WTC11 (cell line): ENCODE results near the gene MYL4. TPM values are rescaled to one million over a fixed set of nuclear protein-coding genes. Genes with fewer than 3 reads are reported as not detected.

ENCODE experiments used
- ATAC-seq: fragments of 200-7000 bp; cut with Tn5 transposase; 2 replicates; pipeline ENCODE4 v1.10.0; 2021; ENCODE audit warnings: mild to moderate bottlenecking, moderate library complexity
- CTCF ChIA-PET: fragments of 300-600 bp; sonication (Branson Sonifier 250); formaldehyde crosslinking; loops from one replicate; lab custom pipeline; 2021; ENCODE audit warnings: antibody characterized with exemption; lab: Charles Lee
- POLR2A ChIA-PET: fragments of 350-600 bp; sonication (Branson Sonifier 250); formaldehyde crosslinking; loops from one replicate; lab custom pipeline; 2021; ENCODE audit warnings: antibody characterized with exemption; lab: Charles Lee
- DNase-seq: peaks from one replicate; pipeline ENCODE4 v3.0.0; 2021; ENCODE audit warnings: low spot score
- H3K27ac Mint-ChIP-seq: 2 replicates; pipeline ENCODE4 v1.8.0; 2021; ENCODE audit warnings: mixed read lengths
- H3K27me3 Mint-ChIP-seq: 2 replicates; pipeline ENCODE4 v1.8.0; 2021; ENCODE audit warnings: low read depth, mild to moderate bottlenecking, moderate library complexity, mixed read lengths
- H3K36me3 Mint-ChIP-seq: 2 replicates; pipeline ENCODE4 v1.8.0; 2021; ENCODE audit warnings: mixed read lengths
- H3K4me1 Mint-ChIP-seq: 2 replicates; pipeline ENCODE4 v1.8.0; 2022; ENCODE audit warnings: mixed read lengths
- H3K4me3 Mint-ChIP-seq: 2 replicates; pipeline ENCODE4 v1.8.0; 2021; ENCODE audit warnings: mild to moderate bottlenecking, moderate library complexity, mixed read lengths
- H3K9me3 Mint-ChIP-seq: 2 replicates; pipeline ENCODE4 v1.8.0; 2021; ENCODE audit warnings: mixed read lengths
- AFF4 ChIP-seq: sonication (generic); formaldehyde crosslinking; IDR thresholded peaks from 2 replicates; pipeline ENCODE4 v1.8.1; 2023; ENCODE audit warnings: mild to moderate bottlenecking, missing genetic modification reagents, borderline replicate concordance
- ARID4B ChIP-seq: sonication (generic); formaldehyde crosslinking; IDR thresholded peaks from 2 replicates; pipeline ENCODE4 v1.8.0; 2023; ENCODE audit warnings: missing genetic modification reagents, mild to moderate bottlenecking, borderline replicate concordance
- ATF1 ChIP-seq: sonication (generic); formaldehyde crosslinking; IDR thresholded peaks from 2 replicates; pipeline ENCODE4 v1.8.1; 2023; ENCODE audit warnings: mild to moderate bottlenecking, moderate library complexity, missing genetic modification reagents
- CDX4 ChIP-seq: fragments of 250-450 bp; sonication (Bioruptor Pico); IDR thresholded peaks from 2 replicates; pipeline ENCODE4 v1.9.0; 2021; ENCODE audit warnings: moderate library complexity, mild to moderate bottlenecking, inconsistent platforms, borderline replicate concordance
- SOX15 ChIP-seq: fragments of 250-450 bp; sonication (Bioruptor Pico); IDR thresholded peaks from 2 replicates; pipeline ENCODE4 v1.9.0; 2021; ENCODE audit warnings: mild to moderate bottlenecking
- SP1 ChIP-seq: sonication (generic); formaldehyde crosslinking; conservative IDR thresholded peaks from 2 replicates; pipeline ENCODE4 v1.8.1; 2022; ENCODE audit warnings: missing genetic modification reagents
- USF2 ChIP-seq: sonication (generic); formaldehyde crosslinking; IDR thresholded peaks from 2 replicates; pipeline ENCODE4 v1.8.1; 2023; ENCODE audit warnings: mild to moderate bottlenecking, missing genetic modification reagents, moderate library complexity
- ZNF138 ChIP-seq: sonication (generic); formaldehyde crosslinking; conservative IDR thresholded peaks from 2 replicates; pipeline ENCODE4 v1.8.1; 2022; ENCODE audit warnings: mild to moderate bottlenecking, moderate library complexity, missing genetic modification reagents
- ZNF219 ChIP-seq: sonication (generic); formaldehyde crosslinking; IDR thresholded peaks from 2 replicates; pipeline ENCODE4 v1.8.0; 2023; ENCODE audit warnings: missing genetic modification reagents, mild to moderate bottlenecking, borderline replicate concordance
- ZNF232 ChIP-seq: sonication (generic); formaldehyde crosslinking; IDR thresholded peaks from 2 replicates; pipeline ENCODE4 v1.8.0; 2022; ENCODE audit warnings: mild to moderate bottlenecking, missing genetic modification reagents
- ZNF416 ChIP-seq: fragments of 250-450 bp; sonication (Bioruptor Pico); IDR thresholded peaks from 2 replicates; pipeline ENCODE4 v1.9.0; 2021; ENCODE audit warnings: mild to moderate bottlenecking, inconsistent platforms
- ZSCAN18 ChIP-seq: fragments of 250-450 bp; sonication (Bioruptor Pico); IDR thresholded peaks from 2 replicates; pipeline ENCODE4 v2.1.2; 2022; ENCODE audit warnings: mild to moderate bottlenecking, moderate library complexity
- total RNA-seq: library from RNA; stranded (reverse); gene quantifications from 3 replicates; pipeline ENCODE4 v1.2.3, GENCODE V29; 2021

The MYL4 gene
- total RNA-seq, 1 experiment from 2014 or later = 0.50 TPM

- TF ChIP-seq ZNF219 (CRISPR knock-in tag) = no peak
- TF ChIP-seq ATF1 (CRISPR knock-in tag) = no peak
- TF ChIP-seq ZNF416 (CRISPR knock-in tag) = no peak
- no peak for TF ChIP-seq ZNF138 (CRISPR knock-in tag)
- H3K4me1 Mint-ChIP-seq = peaks cover 3% of the 10 kb centered on the region; the same call in 1 of the 2 replicates
- 0 out of 2 replicates have a peak, but pooled peaks cover 3% of the 10 kb centered on the region for H3K27me3 Mint-ChIP-seq
- ChIA-PET CTCF (no interaction called here), POLR2A (no interaction called here)
- no peak overlapping the region for H3K27ac Mint-ChIP-seq
- DNase-seq (no peak), ATAC-seq (no peak)
- peaks cover 13% of the 10 kb centered on the region for H3K36me3 Mint-ChIP-seq
- no peak overlapping the region for H3K4me3 Mint-ChIP-seq
- peaks cover 26% of the 10 kb centered on the region for H3K9me3 Mint-ChIP-seq
Observed at GRCh38 chr17:47266782-47267181, 57.6 kb downstream of the MYL4 start.

GRCh38 chr17:47267354-47267828 is 58.2 kb downstream of the MYL4 start:
- Mint-ChIP-seq H3K27me3 (0 out of 2 replicates have a peak, but pooled peaks cover 3% of the 10 kb centered on the region), H3K4me3 (no peak overlapping the region), H3K9me3 (peaks cover 26% of the 10 kb centered on the region), H3K4me1 (no peaks in the 10 kb centered on the region), H3K36me3 (peaks cover 13% of the 10 kb centered on the region), H3K27ac (no peak overlapping the region; the same call in 1 of the 2 replicates)
- CTCF ChIA-PET = no interaction called here
- TF ChIP-seq ZNF232 (CRISPR knock-in tag) (no peak), SOX15 (no peak), USF2 (CRISPR knock-in tag) (no peak), SP1 (CRISPR knock-in tag) (no peak), AFF4 (CRISPR knock-in tag) (no peak), ZSCAN18 (CRISPR knock-in tag) (no peak), ARID4B (CRISPR knock-in tag) (no peak), CDX4 (CRISPR knock-in tag) (no peak)
- POLR2A ChIA-PET = no interaction called here
- DNase-seq = no peak
- ATAC-seq = no peak
